NB4 (cell line): ENCODE data around the gene AQP2.

Experiments
- DNase-seq: peaks from one replicate; pipeline ENCODE4 v3.0.0; 2010; ENCODE audit warnings: low read depth
- H3K4me3 ChIP-seq: one replicate; pipeline ENCODE4 v1.5.1; 2011; ENCODE audit warnings: mild to moderate bottlenecking, low read depth, low read length, moderate library complexity
- CTCF ChIP-seq: IDR thresholded peaks from one replicate; pipeline ENCODE4 v1.5.1; 2012; ENCODE audit warnings: low read depth, low read length
- MAX ChIP-seq: IDR thresholded peaks from 2 replicates; pipeline ENCODE4 v1.6.1; 2011; ENCODE audit warnings: low read depth, low read length
- MYC ChIP-seq: IDR thresholded peaks from 2 replicates; pipeline ENCODE4 v1.6.1; 2011; ENCODE audit warnings: low read depth, low read length
- POLR2A ChIP-seq: IDR thresholded peaks from 2 replicates; pipeline ENCODE4 v1.6.1; 2011; ENCODE audit warnings: mild to moderate bottlenecking; ENCODE audit not compliant: insufficient read length; ENCODE audit errors: extremely low read depth

AQP2 gene

GRCh38 chr12:49936925-49937324, 13.6 kb upstream of the AQP2 start:
- DNase-seq: no peak
- TF ChIP-seq POLR2A (no peak), MAX (no peak), CTCF (no peak), MYC (no peak)
- no peak overlapping the region for H3K4me3 ChIP-seq

DNA sequence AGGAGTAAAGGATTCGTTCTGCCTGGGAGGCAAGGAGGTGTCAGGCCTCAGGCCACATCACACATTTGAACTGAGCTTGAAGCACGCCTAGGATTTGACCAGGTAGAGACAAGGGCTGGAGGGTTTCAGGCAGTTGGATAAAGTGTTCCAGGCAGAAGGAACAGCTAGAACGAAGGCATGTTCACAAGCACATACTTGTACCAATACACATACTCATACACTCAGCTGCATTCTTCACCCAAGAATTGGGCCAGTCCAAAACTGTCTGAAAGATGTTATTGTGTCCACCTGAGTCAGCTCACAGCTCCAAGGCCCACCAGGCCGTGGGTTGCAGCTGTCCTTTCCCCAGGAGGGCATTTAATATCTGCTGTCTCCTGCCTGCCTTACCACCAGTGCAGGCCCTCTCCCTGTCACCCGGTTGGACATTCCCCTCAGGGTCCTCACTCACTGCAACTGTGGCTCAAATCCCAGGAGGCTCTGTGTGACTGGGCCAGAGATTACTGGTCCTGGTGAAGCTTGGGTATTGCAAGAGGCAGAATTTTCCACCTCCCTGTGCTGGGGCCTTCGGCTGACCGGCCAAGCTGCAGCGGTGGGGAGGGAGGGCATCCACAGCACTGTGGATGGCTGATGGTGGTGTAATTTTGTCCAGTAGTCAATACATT, 12.8 kb upstream of the AQP2 start:
- TF ChIP-seq MYC (no peak), MAX (no peak), POLR2A (no peak), CTCF (no peak)
- DNase-seq: no peak
- H3K4me3 ChIP-seq: no peak overlapping the region

DNA sequence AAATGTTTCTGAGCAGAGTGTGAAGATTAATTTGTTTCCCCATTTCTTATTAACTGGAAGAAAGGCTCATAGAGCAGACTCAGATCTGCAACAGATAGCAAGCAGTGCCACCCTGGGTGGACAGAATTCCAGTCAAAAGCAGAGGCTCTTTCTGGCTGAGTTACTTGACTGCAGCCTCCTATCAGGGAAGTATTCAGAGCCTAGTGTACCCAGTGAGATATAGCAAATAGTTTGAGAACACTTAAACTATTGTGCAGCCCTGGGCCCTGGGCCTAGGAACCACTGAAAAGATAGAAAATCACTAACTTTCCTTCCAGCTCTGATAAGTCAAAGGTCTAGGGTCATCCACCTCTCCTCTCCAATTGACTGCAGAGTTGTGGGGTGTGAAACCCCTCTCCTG, 11.2 kb upstream of the AQP2 start:
- no peak overlapping the region for H3K4me3 ChIP-seq
- TF ChIP-seq MYC: no peak
- DNase-seq: no peak

DNA sequence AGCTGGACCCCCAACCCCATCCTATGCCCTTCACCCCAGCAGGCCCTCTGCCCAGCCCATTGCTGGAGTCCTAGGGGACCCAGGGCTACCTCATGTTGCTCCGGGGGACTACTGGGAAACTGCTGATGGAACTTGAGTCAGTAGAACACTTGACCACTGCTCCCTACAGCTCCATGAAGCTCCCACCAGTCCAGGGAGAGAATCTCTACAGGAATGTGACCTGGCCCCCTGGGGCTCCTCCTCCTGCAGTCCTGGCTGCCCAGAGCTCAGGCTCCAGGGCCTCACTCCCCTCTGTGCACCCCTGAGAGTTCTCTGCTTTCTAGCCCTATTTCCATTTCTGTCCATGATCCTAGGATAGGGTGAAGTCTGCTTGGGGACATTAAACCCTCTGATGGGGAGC, 10.8 kb upstream of the AQP2 start:
- no peak for TF ChIP-seq POLR2A
- TF ChIP-seq CTCF: no peak
- TF ChIP-seq MAX: no peak
- no peak for TF ChIP-seq MYC
- no peak overlapping the region for H3K4me3 ChIP-seq
- no peak for DNase-seq

GRCh38 chr12:49941556-49942511, 8.7 kb upstream of the AQP2 start:
- no peak overlapping the region for H3K4me3 ChIP-seq
- TF ChIP-seq MYC: no peak
- no peak for TF ChIP-seq MAX
- no peak for TF ChIP-seq CTCF
- no peak for DNase-seq

- TF ChIP-seq MAX (no peak), POLR2A (no peak), CTCF (no peak), MYC (no peak)
- DNase-seq: no peak
- no peak overlapping the region for H3K4me3 ChIP-seq
Observed at GRCh38 chr12:49942512-49942893, 8.0 kb upstream of the AQP2 start.
